ENCODE measurements around the gene BNIP2.
"Not testable (repeated sequence)": the region's sequence is repeated elsewhere in the genome, so short reads cannot be mapped to it uniquely, and the experiment has no call there.

BNIP2 gene

GRCh38 chr15:59644756-59645155 is 44.4 kb downstream of the BNIP2 start:
- Histone ChIP-seq H3K27ac (no peak overlapping the region), H3K4me2 (no peak overlapping the region), H3K27me3 (no peaks in the 10 kb centered on the region), H3K9ac (no peak overlapping the region), H4K20me1 (peaks cover 41% of the 10 kb centered on the region; the same call in 1 of the 2 replicates), H3K4me1 (no peaks in the 10 kb centered on the region), H3K36me3 (peaks cover 90% of the 10 kb centered on the region), H3K4me3 (no peak overlapping the region), H3K9me3 (no peaks in the 10 kb centered on the region)
- TF ChIP-seq Cebpa-rat (IDR thresholded peaks at IDR 0.05) = no peak

GRCh38 chr15:59642351-59642750 is 46.8 kb downstream of the BNIP2 start:
- no peak for TF ChIP-seq Cebpa-rat (IDR thresholded peaks at IDR 0.05)
- Histone ChIP-seq H3K4me2 (no peak overlapping the region), H3K27ac (no peak overlapping the region), H3K9ac (no peak overlapping the region), H3K9me3 (no peaks in the 10 kb centered on the region), H4K20me1 (peaks cover 34% of the 10 kb centered on the region), H3K36me3 (peaks cover 90% of the 10 kb centered on the region), H3K4me3 (no peak overlapping the region), H3K4me1 (no peaks in the 10 kb centered on the region), H3K27me3 (no peaks in the 10 kb centered on the region)

GRCh38 chr15:59637507-59637906 is 51.6 kb downstream of the BNIP2 start:
- not testable (repeated sequence) for H3K9me3 ChIP-seq, H3K4me3 ChIP-seq, H3K27me3 ChIP-seq, H3K27ac ChIP-seq, H3K9ac ChIP-seq, H4K20me1 ChIP-seq, H3K4me1 ChIP-seq, H3K4me2 ChIP-seq
- H3K36me3 ChIP-seq = peaks cover 61% of the 10 kb centered on the region

- H3K4me1 ChIP-seq = no peaks in the 10 kb centered on the region
- H3K27ac ChIP-seq = no peak overlapping the region
- no peaks in the 10 kb centered on the region for H3K27me3 ChIP-seq
- H3K4me2 ChIP-seq = no peak overlapping the region
- no peak for TF ChIP-seq Cebpa-rat (IDR thresholded peaks at IDR 0.05)
- H3K9me3 ChIP-seq = no peaks in the 10 kb centered on the region
- no peaks in the 10 kb centered on the region; the same call in 1 of the 2 replicates for H4K20me1 ChIP-seq
- peaks cover 49% of the 10 kb centered on the region for H3K36me3 ChIP-seq
- no peak overlapping the region for H3K4me3 ChIP-seq
- H3K9ac ChIP-seq = no peak overlapping the region
These were observed 52.9 kb downstream of the BNIP2 start for GRCh38 chr15:59636184-59636583.

- Histone ChIP-seq H4K20me1 (no peaks in the 10 kb centered on the region), H3K4me1 (no peaks in the 10 kb centered on the region), H3K4me2 (no peak overlapping the region), H3K4me3 (no peak overlapping the region), H3K27ac (no peak overlapping the region), H3K9me3 (no peaks in the 10 kb centered on the region), H3K9ac (no peak overlapping the region), H3K27me3 (no peaks in the 10 kb centered on the region), H3K36me3 (peaks cover 16% of the 10 kb centered on the region)
- TF ChIP-seq Cebpa-rat (IDR thresholded peaks at IDR 0.05) = no peak
These were observed 56.4 kb downstream of the BNIP2 start for GRCh38 chr15:59632714-59633113.

GRCh38 chr15:59622289-59622688 is 66.8 kb downstream of the BNIP2 start:
- Histone ChIP-seq H3K4me1 (no peaks in the 10 kb centered on the region), H3K36me3 (no peaks in the 10 kb centered on the region), H3K9ac (no peak overlapping the region), H3K27me3 (no peaks in the 10 kb centered on the region), H3K4me3 (no peak overlapping the region), H3K4me2 (no peak overlapping the region), H4K20me1 (no peaks in the 10 kb centered on the region), H3K27ac (no peak overlapping the region), H3K9me3 (no peaks in the 10 kb centered on the region)
- no peak for TF ChIP-seq Cebpa-rat (IDR thresholded peaks at IDR 0.05)

- TF ChIP-seq Cebpa-rat (IDR thresholded peaks at IDR 0.05) = no peak
- H4K20me1 ChIP-seq = no peaks in the 10 kb centered on the region
- H3K36me3 ChIP-seq = no peaks in the 10 kb centered on the region
- H3K27ac ChIP-seq = no peak overlapping the region
- H3K4me1 ChIP-seq = peaks cover 18% of the 10 kb centered on the region
- no peak overlapping the region for H3K9ac ChIP-seq
- peaks cover 13% of the 10 kb centered on the region; the same call in 1 of the 2 replicates for H3K9me3 ChIP-seq
- H3K4me2 ChIP-seq = no peak overlapping the region
- no peaks in the 10 kb centered on the region for H3K27me3 ChIP-seq
- no peak overlapping the region for H3K4me3 ChIP-seq
These were observed 70.7 kb downstream of the BNIP2 start for GRCh38 chr15:59618406-59618805.

GRCh38 chr15:59616379-59616778 is 72.7 kb downstream of the BNIP2 start:
- Histone ChIP-seq H3K27me3 (no peaks in the 10 kb centered on the region), H3K9ac (no peak overlapping the region), H3K9me3 (peaks cover 13% of the 10 kb centered on the region; the same call in 1 of the 2 replicates), H4K20me1 (no peaks in the 10 kb centered on the region), H3K4me2 (no peak overlapping the region), H3K4me3 (no peak overlapping the region), H3K27ac (no peak overlapping the region), H3K36me3 (no peaks in the 10 kb centered on the region), H3K4me1 (peaks cover 18% of the 10 kb centered on the region)
- TF ChIP-seq Cebpa-rat (IDR thresholded peaks at IDR 0.05) = no peak

- Histone ChIP-seq H3K27ac (peak overlapping the region; percentile 84), H3K4me3 (peak overlapping the region; percentile 47; the same call in 1 of the 2 replicates), H4K20me1 (no peaks in the 10 kb centered on the region), H3K4me1 (peaks cover 18% of the 10 kb centered on the region), H3K27me3 (no peaks in the 10 kb centered on the region), H3K36me3 (no peaks in the 10 kb centered on the region), H3K9me3 (peaks cover 13% of the 10 kb centered on the region; the same call in 1 of the 2 replicates), H3K4me2 (peak overlapping the region; percentile 80), H3K9ac (no peak overlapping the region)
- no peak for TF ChIP-seq Cebpa-rat (IDR thresholded peaks at IDR 0.05)
These were observed 73.5 kb downstream of the BNIP2 start for GRCh38 chr15:59615661-59616060.

GRCh38 chr15:59614153-59614552 is 75.0 kb downstream of the BNIP2 start:
- Histone ChIP-seq H3K4me1 (peaks cover 18% of the 10 kb centered on the region), H3K4me2 (peak overlapping the region; percentile 80), H3K4me3 (no peak overlapping the region; the same call in 1 of the 2 replicates), H3K36me3 (no peaks in the 10 kb centered on the region), H3K9ac (no peak overlapping the region), H3K27me3 (no peaks in the 10 kb centered on the region), H4K20me1 (no peaks in the 10 kb centered on the region), H3K9me3 (peaks cover 21% of the 10 kb centered on the region; the same call in 1 of the 2 replicates), H3K27ac (peak overlapping the region; percentile 84; the same call in 1 of the 2 replicates)
- peak; percentile 38; the same call in 1 of the 2 replicates for TF ChIP-seq Cebpa-rat (IDR thresholded peaks at IDR 0.05)
